T-helper 1 cell treated with Interleukin-12 subunit alpha and Interleukin-12 subunit beta and Interleukin-4 antibody, amounts not matched to agents 30 ng/mL and 1 ng/mL, for 36 hours (primary cell): ENCODE results near the gene TMEM114. TPM values are rescaled to one million over a fixed set of nuclear protein-coding genes. Genes with fewer than 3 reads are reported as not detected.
"Not testable (repeated sequence)": the region's sequence is repeated elsewhere in the genome, so short reads cannot be mapped to it uniquely, and the experiment has no call there.

Experiments
- intact Hi-C: fragments of 100-400 bp; cut with micrococcal nuclease; formaldehyde crosslinking; loops from one replicate; pipeline ENCODE4 v1.15.1; 2024
- total RNA-seq: library from RNA; stranded (reverse); gene quantifications from 2 replicates; pipeline ENCODE4 v1.2.3, GENCODE V29; 2022

TMEM114 gene
- total RNA-seq, 1 donor from 2014 or later, result not detected

DNA sequence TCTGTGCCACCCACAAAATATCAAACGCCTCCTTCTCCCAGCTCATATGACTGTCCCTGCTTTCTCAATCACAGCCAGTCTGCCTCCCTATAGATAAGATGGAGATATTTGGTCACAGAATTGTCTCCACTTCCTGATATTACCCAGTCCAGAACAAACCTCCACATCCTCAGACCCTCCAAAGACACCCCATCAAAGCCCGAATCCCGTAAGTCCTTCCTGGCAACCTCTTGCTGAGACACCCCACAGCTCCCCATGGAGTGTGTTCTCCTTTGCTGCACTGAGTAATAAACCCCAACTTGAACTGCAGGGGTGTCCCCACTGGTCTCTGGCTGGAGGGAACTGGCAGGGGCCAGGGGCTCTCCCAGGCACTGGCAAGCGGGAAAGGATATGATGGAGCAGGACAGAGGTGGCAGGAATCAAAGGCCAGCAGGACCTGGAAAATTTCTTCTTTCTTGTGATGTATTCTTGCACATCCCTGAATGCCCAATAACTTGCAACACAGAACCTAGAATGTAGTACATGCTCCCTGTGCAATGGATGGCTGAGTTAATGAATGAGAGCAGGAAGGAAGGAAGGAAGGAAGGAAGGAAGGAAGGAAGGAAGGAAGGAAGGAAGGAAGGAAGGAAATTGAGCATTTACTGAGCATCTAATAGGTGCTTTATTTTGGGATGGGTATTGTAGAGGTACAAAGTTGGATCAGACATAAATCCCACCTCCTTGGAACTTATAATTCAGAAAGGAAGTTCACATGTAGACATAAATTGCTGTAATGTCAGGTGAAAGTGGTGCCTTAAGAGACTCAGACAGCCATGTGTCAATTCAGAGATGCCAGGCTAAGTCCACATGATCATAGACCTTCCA, 13.9 kb downstream of the TMEM114 start:
- intact Hi-C loops, result no loop called here

DNA sequence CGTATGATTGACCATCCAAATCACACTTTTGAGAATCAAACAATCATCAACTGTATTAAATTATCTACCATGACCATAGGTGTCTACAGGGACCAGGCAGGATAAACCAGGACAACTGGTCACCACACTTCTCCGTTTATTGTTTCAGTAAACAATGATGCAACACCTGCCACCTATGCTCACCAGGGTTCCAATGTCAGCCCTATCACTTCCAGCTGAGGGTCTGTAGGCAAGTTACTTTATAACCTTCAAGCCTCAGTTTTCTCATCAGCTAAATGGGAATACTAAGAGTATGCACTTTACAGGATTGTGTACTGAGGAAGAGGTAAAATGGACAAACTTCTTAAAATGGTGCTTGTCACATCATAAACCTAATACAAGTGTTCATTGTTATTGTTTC, 14.9 kb downstream of the TMEM114 start:
- intact Hi-C loops, result no loop called here

DNA sequence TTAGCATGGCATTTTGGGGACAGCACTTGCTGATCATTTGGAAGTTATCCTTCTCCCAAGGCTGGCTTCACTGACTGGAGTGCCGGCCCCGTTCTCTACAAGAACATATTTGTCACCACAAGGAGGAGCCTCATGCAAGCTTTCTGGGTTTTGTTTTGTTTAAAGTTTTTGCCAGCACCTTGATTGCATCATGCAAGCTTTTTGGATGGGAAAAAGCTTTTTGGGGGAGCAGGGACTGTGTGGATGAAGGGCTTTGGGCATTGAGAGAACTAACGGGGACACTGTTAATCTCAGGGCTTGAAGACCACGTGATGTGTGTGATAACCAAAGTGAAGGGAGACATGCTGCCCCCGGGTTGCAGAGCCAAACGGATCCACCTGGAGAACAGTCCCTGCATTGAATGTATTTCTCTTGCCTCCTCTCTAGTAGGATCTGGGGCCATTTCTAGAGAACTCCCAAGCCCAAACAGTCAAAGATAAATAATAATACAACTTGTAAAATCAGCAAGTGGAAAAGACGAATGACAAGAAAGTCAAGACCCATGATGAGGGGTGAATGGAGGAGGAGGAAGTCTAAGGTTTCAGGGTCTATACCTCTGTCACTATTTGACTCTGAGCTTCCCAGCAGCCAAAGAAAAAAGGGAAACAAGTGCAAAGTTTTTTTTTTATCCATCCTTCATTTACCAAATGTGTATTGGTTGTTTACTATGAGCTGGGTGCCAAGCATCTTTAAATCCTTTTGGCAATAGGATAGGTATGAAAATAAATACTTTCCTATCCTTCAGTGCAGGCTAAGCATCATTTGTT, 17.2 kb downstream of the TMEM114 start:
- intact Hi-C loops, result no loop called here

DNA sequence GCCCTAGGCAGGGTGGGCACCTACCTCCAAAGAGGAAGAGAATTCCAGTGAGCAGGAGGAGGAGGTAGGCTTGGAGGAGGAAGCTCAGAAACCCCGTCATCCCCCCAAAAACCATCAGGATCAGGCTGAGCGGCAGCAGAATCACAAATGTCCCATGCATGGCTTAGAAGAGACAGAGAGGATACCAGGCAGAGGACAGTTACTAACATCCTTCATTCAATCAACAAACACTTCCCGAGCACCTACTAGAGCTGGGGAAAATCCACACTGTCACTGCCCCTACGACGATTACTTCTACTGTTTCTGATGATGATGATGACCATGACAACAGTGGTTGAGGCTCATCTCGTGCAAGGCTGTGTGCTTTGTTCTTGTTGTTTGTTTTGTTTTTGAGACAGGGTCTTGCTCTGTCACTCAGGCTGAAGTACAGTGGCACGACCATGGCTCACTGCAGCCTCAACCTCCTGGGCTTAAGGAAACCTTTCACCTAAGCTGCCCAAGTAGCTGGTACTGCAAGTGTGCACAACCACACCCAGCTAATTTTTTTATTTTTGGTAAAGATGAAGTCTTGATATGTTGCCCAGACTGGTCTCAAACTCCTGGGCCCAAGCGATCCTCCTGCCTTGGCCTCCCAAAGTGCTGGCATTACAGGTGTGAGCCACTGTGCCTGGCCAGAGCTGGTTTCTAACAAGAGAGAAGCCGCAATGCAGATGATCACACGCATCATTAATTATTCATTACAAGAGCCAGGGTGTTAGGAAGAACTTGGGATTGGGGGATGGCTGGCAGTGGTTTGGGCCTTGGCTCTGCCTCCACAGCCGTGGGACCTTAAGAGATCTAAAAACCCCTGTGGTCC, 18.0 kb downstream of the TMEM114 start:
- intact Hi-C loops, result no loop called here

DNA sequence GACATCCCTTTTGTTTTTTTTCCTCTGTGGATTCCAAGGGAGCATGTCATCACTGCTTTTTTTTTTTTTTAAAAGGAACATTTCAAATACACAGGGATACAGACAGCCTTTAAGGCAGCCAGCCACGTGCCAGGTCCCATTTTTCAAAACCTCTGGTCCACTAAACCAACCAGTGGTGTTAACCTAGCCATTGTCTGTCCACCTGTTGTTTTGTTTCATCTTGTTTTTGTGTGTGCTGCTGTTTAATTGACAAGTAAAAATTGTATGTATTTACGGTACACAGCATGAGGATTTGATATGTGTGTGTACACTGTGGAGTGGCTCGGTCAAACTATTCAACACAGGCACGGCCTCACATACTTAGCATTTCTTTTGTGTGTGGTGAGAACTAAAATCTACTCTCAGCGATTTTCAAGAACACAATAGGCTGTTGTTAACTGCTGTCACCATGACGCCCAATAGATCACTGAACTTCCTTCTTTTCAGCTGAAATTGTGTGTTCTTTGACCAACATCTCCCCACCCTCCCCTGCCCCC, 19.2 kb downstream of the TMEM114 start:
- intact Hi-C loops, result no loop called here

DNA sequence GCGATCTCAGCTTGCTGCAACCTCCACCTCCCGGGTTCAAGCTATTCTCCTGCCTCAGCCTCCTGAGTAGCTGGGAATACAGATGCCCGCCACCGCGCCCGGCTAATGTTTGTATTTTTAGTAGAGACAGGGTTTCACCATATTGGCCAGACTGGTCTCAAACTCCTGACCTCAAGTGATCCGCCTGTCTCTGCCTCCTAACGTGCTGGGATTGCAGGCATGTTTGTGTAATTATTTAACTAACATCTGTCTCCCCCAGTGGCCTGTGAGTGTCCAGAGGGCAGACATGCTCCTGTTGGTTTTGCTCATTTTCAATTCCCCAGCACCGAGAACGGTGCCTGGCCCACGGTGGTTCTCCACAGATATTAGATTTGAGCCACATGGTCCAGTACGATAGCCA, 19.9 kb downstream of the TMEM114 start:
- intact Hi-C loops, result not testable (repeated sequence)

DNA sequence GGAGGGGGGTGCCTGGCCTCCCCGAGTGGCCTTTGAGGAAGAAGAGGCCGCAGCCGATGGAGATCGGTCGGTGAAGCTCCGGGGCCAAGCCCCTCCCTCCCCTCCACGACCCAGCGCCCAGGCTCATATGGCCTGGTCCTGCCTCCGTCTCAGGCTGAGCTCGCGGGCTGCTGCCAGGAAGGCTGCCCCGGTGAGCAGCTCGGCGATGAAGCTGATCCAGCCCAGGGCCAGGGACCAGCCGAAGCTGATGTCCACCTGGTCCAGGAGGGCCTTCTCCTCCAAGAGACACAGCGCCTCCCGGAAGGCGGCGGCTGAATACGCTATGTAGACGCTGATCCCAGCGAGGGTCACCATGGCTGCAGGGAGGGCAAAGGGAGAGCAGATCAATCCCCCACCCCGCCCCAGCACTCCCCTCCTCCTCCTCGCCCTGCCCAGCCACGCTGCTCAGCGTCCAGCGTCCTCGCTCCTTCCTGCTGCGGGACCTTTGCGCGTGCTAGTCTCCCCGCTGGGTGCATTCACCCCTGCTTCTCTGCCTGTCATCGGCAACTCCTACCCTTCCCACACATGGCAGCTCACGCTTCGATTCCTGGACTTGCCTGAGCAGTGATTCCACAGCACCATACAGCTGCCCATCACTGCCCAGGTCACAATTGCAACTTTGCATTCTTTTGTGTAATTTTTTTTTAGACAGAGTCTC, 20.5 kb downstream of the TMEM114 start:
- intact Hi-C loops, result loop anchor here (5.0 kb wide), 1 partner anchor 568 kb away; no protein-coding TSS in a partner anchor

DNA sequence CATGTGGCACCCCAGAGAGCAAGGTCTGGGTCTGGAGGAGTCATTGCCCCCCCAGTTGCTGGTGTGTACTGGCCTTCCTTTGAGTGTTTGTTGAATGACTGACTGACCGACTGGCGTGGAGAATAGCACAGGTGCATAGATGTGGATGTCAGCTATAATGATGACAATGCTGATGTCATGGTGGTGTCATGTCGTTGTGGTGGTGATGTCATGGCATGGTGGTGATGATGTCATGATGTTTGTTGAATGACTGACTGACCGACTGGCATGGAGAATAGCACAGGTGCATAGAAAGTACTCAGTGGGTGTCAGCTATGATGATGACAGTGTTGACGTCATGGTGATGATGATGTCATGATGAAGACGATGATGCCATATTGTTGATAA, 22.1 kb downstream of the TMEM114 start:
- intact Hi-C loops, result loop anchor here (5.0 kb wide), 1 partner anchor 569 kb away; no protein-coding TSS in a partner anchor

DNA sequence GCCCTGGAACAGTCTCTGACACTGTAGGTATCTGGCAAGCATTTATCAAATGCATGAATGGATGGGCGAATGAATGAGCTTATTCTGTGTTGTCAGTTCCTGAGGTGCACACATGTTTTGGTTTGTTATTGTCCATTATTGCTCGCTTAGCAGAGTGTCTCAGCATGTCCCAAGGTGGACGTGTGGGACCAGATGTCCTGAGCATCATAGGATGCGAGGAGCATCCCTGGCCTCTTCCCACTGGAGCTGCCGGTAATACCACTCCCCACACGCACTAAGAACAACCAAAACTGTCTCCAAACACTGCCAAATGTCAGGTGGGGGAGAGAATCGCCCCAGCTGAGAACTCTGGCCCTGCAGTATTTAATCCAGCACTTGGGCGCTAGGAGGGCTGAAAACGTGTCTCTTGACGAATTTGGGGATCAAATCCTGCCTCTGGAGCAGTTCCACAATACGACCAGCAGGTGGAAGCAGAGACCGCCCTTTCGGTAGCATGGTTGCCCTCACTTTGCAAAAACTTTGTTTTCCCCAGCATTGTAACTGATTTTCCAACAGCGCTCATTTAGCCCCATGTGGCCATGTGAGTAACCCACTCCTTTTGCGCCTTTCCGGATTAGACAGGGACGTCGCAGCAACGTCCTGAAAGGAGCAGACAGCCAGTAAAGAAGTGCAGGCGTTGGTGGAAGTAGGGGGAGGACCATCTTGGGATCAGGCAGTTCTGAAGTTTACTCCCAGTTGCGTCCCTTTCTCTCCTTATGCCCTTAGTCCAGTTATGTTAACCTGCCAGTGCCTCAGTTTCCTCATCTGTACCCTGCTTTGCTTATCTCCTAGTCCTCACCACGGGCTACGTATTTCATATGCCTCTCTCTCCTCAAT, 22.7 kb downstream of the TMEM114 start:
- intact Hi-C loops, result loop anchor here (1.0 to 5.0 kb wide), 12 partner anchors 54 to 1942 kb away; partner anchors contain the start of genes CARHSP1, METTL22, PMM2 and TMEM186

DNA sequence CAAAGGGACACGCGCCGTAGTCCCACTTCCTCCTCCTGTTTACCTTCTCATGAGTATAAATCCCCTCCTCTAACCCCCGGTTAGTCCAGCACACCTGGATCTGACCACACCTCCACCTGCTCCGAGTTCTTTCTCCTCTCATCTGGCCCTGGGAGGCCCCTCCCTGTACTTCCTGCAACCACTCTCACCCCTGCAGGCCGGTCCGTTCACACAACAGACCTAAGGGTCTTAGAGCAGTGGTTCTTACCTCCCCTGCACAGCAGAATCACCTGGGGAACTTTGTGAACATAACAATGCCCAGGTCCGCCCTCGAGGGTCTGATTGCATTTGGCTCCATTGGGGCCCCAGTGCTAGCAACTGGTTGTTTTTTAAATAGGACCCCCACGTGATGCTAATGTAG, 24.8 kb downstream of the TMEM114 start:
- intact Hi-C loops, result loop anchor here (5.0 kb wide), 1 partner anchor 572 kb away; no protein-coding TSS in a partner anchor

DNA sequence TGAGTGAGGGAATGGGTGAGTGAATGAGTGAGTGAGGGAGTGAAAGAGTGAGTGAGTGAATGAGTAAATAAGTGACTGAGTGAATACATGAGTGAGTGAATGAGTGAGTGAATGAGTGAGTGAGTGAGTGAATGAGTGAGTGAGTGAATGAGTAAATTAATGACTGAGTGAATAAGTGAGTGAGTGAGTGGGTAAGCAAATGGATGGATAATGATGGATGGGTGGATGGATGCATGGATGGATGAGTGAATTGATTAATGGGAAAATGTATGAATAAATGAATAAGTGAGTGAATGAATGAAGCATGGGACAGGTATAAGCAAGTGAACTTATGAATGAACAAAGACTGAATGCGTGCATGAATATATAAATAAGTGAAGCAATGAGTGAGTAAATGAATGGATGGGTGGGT, 25.4 kb downstream of the TMEM114 start:
- intact Hi-C loops, result loop anchor here (5.0 kb wide), 1 partner anchor 572 kb away; no protein-coding TSS in a partner anchor

DNA sequence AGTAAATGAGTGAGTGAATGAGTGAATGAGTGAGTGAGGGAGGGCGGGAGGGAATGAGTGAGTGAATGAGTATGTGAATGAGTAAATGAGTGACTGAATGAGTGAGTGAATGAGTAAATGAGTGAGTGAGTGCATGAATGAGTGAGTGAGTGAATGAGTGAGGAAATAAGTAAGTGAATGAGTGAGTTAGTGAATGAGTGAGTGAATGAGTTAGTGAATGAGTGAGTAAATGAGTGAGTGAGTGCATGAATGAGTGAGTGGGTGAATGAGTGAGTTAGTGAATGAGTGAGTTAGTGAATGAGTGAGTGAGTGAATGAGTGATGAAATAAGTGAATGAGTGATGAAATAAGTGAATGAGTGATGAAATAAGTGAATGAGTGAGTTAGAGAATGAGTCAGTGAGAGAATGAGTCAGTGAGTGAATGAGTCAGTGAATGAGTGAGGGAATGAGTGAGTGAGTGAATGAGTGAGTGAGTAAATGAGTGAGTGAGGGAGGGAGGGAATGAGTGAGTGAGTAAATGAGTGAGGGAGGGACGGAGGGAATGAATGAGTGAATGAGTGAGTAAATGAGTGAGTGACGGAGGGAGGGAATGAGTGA, 26.3 kb downstream of the TMEM114 start:
- intact Hi-C loops, result not testable (repeated sequence)

DNA sequence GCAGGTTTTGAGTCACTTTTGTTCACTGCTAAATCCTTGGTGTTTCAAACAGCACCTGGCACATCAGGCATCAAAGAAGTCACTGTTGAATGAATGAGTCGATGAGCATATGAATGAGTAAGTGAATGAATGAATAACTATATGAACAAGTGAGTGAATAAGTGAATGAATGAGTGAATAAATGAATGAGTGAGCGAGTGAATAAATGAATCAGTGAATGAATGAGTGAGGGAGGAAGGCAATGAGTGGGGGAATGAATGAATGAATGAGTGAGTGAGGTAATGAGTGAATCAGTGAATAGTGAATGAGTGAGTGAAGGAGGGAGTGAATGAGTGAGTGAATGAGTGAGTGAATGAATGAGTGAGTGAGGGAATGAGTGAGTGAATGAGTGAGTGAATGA, 28.8 kb downstream of the TMEM114 start:
- intact Hi-C loops, result no loop called here

DNA sequence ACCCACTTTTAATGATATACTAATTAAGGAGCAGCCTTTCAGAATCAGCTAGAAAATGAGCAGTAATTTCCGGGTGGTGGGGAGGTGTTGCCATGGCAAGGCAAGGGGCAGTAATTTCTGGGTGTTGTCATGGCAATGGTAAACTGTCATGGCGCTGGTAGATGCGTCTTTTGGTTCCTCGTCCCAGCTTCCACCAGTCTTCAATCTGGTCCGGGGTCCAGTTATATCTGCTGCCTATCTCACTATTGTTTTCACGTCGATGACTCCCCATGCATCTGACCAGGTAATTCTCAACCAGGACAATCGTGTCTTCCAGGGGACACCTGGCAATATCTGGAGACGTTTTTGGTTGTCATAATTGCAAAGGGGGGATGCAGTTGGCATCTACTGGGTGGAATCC, 34.9 kb downstream of the TMEM114 start:
- intact Hi-C loops, result no loop called here

DNA sequence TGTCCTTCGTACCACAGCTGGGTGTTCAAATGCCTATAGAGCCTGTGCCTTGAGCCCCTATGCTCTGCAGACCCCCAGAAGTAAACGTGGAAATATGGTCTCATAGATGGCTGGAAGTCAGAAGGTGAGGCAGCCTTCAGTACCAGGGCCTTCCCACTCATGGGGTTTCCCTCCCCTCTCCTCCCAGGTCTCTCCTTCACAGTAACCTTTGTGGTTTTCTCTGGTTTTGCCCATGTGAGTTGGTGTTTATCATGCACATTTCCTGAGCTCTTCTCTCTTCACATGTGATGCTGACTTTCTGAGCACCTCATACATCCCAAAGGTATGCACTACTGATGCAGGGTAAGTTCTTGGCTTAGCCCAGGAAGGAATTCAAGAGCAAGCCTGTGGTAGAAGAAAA, 35.4 kb downstream of the TMEM114 start:
- intact Hi-C loops, result no loop called here

DNA sequence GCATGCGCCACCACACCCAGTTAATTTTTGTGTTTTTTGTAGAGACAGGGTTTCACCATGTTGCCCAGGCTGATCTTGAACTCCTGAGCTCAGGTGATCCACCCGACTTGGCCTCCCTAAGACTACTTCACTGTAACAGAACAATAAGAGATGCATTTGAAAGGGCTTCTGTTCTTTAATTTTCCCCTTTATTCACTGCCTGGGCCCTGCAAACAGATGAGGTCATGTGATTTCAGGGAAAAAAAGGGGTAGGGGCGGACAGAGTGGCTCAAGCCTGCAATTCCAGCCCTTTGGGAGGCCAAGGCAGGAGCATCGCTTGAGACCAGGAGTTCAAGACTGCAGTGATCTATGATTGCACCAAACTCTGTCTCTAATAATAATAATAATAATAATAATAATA, 36.3 kb downstream of the TMEM114 start:
- intact Hi-C loops, result no loop called here

DNA sequence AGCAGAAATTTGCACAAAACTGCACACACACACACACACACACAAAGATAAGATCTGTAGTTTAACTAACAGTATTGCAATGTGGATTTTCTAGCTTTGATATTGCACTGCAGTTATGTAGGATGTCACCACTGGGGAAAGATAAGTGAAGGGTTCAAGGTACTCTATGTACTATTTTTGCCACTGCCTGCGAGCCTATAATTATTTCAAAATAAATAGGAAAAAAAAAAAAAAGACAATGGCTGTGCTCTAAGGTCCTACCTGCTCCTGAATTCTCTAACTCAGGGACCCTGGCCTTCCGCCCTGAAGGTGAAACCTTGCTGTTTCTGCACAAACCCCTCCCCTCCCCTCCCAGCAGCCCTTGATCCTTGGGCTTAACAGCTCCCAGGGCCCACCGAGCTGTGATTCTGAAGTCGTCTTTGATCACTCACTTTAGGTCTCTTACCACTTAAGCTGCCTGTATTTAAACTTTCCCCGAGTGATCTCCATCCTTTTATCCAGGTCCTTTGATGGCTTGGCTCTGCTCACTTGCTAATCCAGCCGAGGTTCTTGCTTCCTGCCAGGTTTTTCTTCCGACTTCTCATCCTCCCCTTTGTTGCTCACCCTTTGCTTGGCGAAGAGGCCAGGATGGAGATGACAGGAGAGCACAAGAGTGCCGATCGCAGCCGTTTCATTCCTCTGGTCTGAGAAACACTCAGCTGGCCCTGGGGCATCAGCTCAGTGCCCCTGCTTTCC, 37.7 kb downstream of the TMEM114 start:
- intact Hi-C loops, result no loop called here
